ENCODE data around the gene PCDHGA4.
"Not testable (repeated sequence)": the region's sequence is repeated elsewhere in the genome, so short reads cannot be mapped to it uniquely, and the experiment has no call there.

PCDHGA4 gene

DNA sequence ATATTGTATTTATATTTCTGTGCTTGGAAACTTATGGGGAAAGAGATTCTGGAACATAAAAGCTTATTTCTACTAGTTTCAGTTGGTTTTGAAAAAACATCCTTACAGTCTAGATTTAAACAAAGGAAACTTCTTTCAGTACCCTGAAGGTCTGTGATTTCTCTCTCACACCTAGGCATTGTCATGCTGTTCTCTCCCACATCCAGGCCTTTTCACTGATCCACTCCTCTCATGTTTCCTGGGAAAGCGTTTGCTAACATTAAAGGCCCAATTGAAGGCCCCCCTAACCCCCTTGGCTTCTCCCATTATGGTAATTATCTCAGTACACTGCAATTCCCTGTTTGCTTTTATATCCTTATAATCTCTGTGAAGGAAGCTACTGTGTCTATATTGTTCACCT lies 12.0 kb upstream of the PCDHGA4 start:
- in situ Hi-C loops (cut with MboI; ENCODE audit: low pct_unique_long_range_greater_than_20kb, low sequenced_read_pairs, unreplicated experiment): no loop called here
- TF ChIP-seq, protein P1, sequence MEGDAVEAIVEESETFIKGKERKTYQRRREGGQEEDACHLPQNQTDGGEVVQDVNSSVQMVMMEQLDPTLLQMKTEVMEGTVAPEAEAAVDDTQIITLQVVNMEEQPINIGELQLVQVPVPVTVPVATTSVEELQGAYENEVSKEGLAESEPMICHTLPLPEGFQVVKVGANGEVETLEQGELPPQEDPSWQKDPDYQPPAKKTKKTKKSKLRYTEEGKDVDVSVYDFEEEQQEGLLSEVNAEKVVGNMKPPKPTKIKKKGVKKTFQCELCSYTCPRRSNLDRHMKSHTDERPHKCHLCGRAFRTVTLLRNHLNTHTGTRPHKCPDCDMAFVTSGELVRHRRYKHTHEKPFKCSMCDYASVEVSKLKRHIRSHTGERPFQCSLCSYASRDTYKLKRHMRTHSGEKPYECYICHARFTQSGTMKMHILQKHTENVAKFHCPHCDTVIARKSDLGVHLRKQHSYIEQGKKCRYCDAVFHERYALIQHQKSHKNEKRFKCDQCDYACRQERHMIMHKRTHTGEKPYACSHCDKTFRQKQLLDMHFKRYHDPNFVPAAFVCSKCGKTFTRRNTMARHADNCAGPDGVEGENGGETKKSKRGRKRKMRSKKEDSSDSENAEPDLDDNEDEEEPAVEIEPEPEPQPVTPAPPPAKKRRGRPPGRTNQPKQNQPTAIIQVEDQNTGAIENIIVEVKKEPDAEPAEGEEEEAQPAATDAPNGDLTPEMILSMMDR (IDR thresholded peaks at IDR 0.05; ENCODE audit: extremely low read depth, insufficient read depth, missing control alignments): no peak
- DNase-seq (ENCODE audit: low spot score): no peak

DNA sequence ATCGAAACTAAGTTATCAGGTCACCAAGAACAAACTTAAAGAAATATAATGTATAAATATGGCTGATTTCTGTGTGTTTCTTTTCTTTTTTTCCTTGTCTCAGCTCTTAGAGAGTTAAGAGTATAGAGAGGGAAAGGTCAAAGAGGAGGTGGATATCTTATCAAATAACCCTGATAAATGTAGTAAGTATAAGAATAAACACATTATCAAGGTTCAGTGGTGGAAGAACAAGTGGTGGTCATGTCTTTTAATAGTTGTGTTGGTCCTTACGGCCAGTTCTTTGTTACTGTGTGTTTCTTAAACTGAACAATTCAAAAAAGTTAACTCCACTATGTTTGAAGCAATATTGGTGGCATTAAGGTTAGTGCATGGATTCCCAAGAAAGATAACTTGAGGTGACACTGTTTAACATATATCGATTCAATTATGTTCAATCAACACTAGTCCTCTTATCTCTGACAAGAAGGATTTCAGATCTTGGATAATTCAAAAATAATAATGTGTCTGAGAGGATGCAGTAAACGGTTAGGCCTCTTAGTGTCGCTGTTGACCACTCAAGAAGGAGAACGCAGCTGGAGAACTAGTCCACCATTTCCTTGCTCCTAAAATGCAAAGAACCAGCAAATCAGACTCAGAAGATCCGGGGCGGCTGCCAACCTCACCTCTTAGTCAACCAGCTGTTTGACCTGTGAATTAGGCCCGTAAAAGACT lies 11.4 kb upstream of the PCDHGA4 start, which contains the start of gene PCDHGA3:
Gene PCDHGA3 (plus strand): TSS at position 588 of the 711 bp plus-strand sequence. CDS start 205 bp downstream, outside the sequence.
- DNase-seq (ENCODE audit: low spot score): no peak
- TF ChIP-seq, protein P1 (IDR thresholded peaks at IDR 0.05; ENCODE audit: extremely low read depth, insufficient read depth, missing control alignments): peak; percentile 35
- in situ Hi-C loops (cut with MboI; ENCODE audit: low pct_unique_long_range_greater_than_20kb, low sequenced_read_pairs, unreplicated experiment): no loop called here

DNA sequence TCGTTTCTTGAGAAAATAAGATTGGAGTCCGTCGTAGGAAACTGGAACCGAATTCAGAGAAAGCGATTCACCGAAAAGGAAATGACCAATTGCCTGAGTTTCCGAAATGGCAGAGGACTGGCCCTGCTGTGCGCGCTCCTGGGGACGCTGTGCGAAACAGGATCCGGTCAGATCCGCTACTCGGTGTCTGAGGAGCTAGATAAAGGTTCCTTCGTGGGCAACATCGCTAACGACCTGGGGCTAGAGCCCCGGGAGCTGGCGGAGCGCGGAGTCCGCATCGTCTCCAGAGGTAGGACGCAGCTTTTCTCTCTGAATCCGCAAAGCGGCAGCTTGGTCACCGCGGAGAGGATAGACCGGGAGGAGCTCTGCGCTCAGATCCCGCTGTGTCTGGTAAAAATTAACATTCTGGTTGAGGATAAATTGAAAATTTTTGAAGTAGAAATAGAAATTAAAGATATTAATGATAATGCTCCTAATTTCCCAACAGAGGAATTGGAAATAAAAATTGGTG lies 10.8 kb upstream of the PCDHGA4 start:
- DNase-seq (ENCODE audit: low spot score): no peak
- in situ Hi-C loops (cut with MboI; ENCODE audit: low pct_unique_long_range_greater_than_20kb, low sequenced_read_pairs, unreplicated experiment): no loop called here
- TF ChIP-seq, protein P1 (IDR thresholded peaks at IDR 0.05; ENCODE audit: extremely low read depth, insufficient read depth, missing control alignments): no peak

DNA sequence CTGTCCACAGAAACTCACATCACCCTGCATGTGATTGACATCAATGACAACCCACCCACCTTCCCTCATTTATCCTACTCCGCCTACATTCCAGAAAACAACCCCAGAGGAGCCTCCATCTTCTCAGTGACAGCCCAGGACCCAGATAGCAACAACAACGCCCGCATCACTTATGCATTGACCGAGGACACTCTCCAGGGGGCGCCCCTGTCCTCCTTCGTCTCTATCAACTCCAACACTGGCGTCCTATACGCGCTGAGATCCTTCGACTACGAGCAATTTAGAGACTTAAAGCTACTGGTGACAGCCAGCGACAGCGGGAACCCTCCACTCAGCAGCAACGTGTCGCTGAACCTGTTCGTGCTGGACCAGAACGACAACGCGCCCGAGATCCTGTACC lies 9.5 kb upstream of the PCDHGA4 start:
- DNase-seq (ENCODE audit: low spot score): no peak
- in situ Hi-C loops (cut with MboI; ENCODE audit: low pct_unique_long_range_greater_than_20kb, low sequenced_read_pairs, unreplicated experiment): no loop called here
- TF ChIP-seq, protein P1 (IDR thresholded peaks at IDR 0.05; ENCODE audit: extremely low read depth, insufficient read depth, missing control alignments): no peak

DNA sequence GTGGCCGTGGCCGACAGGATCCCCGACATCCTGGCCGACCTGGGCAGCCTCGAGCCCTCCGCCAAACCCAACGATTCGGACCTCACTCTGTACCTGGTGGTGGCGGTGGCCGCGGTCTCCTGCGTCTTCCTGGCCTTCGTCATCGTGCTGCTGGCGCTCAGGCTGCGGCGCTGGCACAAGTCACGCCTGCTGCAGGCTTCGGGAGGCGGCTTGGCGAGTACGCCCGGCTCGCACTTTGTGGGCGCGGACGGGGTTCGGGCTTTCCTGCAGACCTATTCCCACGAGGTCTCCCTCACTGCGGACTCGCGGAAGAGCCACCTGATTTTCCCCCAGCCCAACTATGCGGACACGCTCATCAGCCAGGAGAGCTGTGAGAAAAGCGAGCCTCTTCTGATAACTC lies 8.8 kb upstream of the PCDHGA4 start:
- in situ Hi-C loops (cut with MboI; ENCODE audit: low pct_unique_long_range_greater_than_20kb, low sequenced_read_pairs, unreplicated experiment); DNase-seq (ENCODE audit: low spot score): not testable (repeated sequence)

DNA sequence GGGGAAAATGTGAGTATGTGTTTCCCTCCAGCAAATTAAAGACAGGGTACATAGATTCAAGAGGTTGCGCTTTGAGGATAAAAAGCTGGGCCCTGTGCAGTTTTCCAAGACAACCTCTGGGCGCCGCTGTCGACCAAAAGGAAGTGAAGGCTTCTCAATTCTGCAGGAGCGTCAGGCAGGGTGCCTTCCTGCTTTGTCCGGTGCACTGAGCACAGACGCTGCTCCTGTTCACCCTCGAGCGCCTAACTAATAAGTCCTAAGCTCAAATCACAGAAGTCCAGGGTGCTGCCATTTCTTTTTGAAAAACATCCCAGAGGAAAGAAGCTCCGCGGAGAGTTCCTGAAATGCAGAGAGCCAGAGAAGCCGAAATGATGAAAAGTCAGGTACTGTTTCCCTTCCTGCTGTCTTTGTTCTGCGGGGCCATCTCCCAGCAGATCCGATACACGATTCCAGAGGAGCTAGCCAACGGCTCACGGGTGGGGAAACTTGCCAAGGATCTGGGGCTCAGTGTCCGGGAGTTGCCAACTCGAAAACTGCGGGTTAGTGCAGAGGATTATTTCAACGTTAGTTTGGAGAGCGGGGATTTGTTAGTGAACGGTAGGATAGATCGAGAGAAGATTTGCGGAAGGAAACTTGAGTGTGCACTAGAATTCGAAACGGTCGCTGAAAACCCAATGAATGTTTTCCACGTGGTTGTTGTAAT lies 4.8 kb upstream of the PCDHGA4 start, which contains the start of gene PCDHGB1:
Gene PCDHGB1 (plus strand): TSS at position 183 of the 703 bp plus-strand sequence. CDS start 162 bp downstream, at position 345.
- peak; percentile 77 for DNase-seq (ENCODE audit: low spot score)
- in situ Hi-C loops (cut with MboI; ENCODE audit: low pct_unique_long_range_greater_than_20kb, low sequenced_read_pairs, unreplicated experiment): no loop called here
- TF ChIP-seq, protein P1 (IDR thresholded peaks at IDR 0.05; ENCODE audit: extremely low read depth, insufficient read depth, missing control alignments): peak; percentile 61

DNA sequence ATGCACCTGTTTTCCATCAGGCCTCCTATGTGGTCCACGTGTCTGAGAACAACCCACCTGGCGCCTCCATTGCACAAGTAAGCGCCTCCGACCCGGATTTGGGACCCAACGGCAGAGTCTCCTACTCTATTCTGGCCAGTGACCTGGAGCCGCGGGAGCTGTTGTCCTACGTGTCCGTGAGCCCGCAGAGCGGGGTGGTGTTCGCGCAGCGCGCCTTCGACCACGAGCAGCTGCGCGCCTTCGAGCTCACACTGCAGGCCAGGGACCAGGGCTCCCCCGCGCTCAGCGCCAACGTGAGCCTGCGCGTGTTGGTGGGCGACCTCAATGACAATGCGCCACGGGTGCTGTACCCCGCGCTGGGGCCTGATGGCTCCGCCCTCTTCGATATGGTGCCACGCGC lies 3.2 kb upstream of the PCDHGA4 start:
- TF ChIP-seq, protein P1 (IDR thresholded peaks at IDR 0.05; ENCODE audit: extremely low read depth, insufficient read depth, missing control alignments): no peak
- in situ Hi-C loops (cut with MboI; ENCODE audit: low pct_unique_long_range_greater_than_20kb, low sequenced_read_pairs, unreplicated experiment): no loop called here
- DNase-seq (ENCODE audit: low spot score): no peak
